ENCODE data around the gene NUMA1. TPM values are rescaled to one million over a fixed set of nuclear protein-coding genes. Genes with fewer than 3 reads are reported as not detected.
A peak's percentile ranks its signal among the peaks of the same experiment; 100 is the strongest.

NUMA1 gene
- total and polyA plus RNA-seq, 4 donors, result 79.9 to 277 (median 164) TPM

- H3K27me3 ChIP-seq (ENCODE audit: control insufficient read depth in 3 of 3, insufficient read depth in 3 of 3, low read length in 2 of 3), result no peaks in the 10 kb centered on the region
- ATAC-seq (ENCODE audit: insufficient read depth, low FRiP score), result no peak
- H3K9me3 ChIP-seq (ENCODE audit: control insufficient read depth in 4 of 4, insufficient read depth in 3 of 4, low read length in 3 of 4), result no peaks in the 10 kb centered on the region
- peaks cover 10 to 24% (median 21%) of the 10 kb centered on the region in 5 donors for H3K4me1 ChIP-seq (ENCODE audit: control insufficient read depth in 5 of 5, insufficient read depth in 5 of 5, low read length in 5 of 5)
- H3K9ac ChIP-seq (ENCODE audit: insufficient read depth in 1 of 2, low read length in 2 of 2), result no peak overlapping the region
- no peak for DNase-seq
- no peak overlapping the region for H3K4me3 ChIP-seq
- peak overlapping the region in 1 of 2 donors; percentile 41 for H3K27ac ChIP-seq (ENCODE audit: low read depth in 1 of 2, low read length in 1 of 2)
- no peak for TF ChIP-seq CTCF (IDR thresholded peaks at IDR 0.05; ENCODE audit: control extremely low read depth, extremely low read depth)
- peaks cover 0 to 3% (median 2%) of the 10 kb centered on the region in 4 donors for H3K36me3 ChIP-seq (ENCODE audit: control insufficient read depth in 4 of 4, insufficient read depth in 4 of 4, low read length in 4 of 4)
These were observed 13.1 kb downstream of the NUMA1 start for GRCh38 chr11:72067266-72067665.

- no peak overlapping the region for H3K4me3 ChIP-seq
- ATAC-seq (ENCODE audit: insufficient read depth, low FRiP score) (no peak), DNase-seq (no peak)
- H3K4me1 ChIP-seq (ENCODE audit: control insufficient read depth in 5 of 5, insufficient read depth in 5 of 5, low read length in 5 of 5), result peaks cover 8 to 22% (median 17%) of the 10 kb centered on the region in 5 donors
- no peaks in the 10 kb centered on the region for H3K27me3 ChIP-seq (ENCODE audit: control insufficient read depth in 3 of 3, insufficient read depth in 3 of 3, low read length in 2 of 3)
- TF ChIP-seq CTCF (IDR thresholded peaks at IDR 0.05; ENCODE audit: control extremely low read depth, extremely low read depth), result no peak
- H3K9me3 ChIP-seq (ENCODE audit: control insufficient read depth in 4 of 4, insufficient read depth in 3 of 4, low read length in 3 of 4), result no peaks in the 10 kb centered on the region
- peak overlapping the region; percentile 41 to 47 for H3K27ac ChIP-seq (ENCODE audit: low read depth in 1 of 2, low read length in 1 of 2)
- H3K36me3 ChIP-seq (ENCODE audit: control insufficient read depth in 4 of 4, insufficient read depth in 4 of 4, low read length in 4 of 4), result peaks cover 0 to 4% (median 2%) of the 10 kb centered on the region in 4 donors
- H3K9ac ChIP-seq (ENCODE audit: insufficient read depth in 1 of 2, low read length in 2 of 2), result no peak overlapping the region
These were observed 13.5 kb downstream of the NUMA1 start for GRCh38 chr11:72066855-72067254.

GRCh38 chr11:72061739-72062396, 18.5 kb downstream of the NUMA1 start:
- no peak for TF ChIP-seq CTCF (IDR thresholded peaks at IDR 0.05; ENCODE audit: control extremely low read depth, extremely low read depth)
- Histone ChIP-seq H3K27ac (ENCODE audit: low read depth in 1 of 2, low read length in 1 of 2) (peak overlapping the region in 1 of 2 donors; percentile 22), H3K4me3 (no peak overlapping the region), H3K36me3 (ENCODE audit: control insufficient read depth in 4 of 4, insufficient read depth in 4 of 4, low read length in 4 of 4) (peaks cover 0 to 6% (median under 1%) of the 10 kb centered on the region in 4 donors), H3K9ac (ENCODE audit: insufficient read depth in 1 of 2, low read length in 2 of 2) (no peak overlapping the region), H3K27me3 (ENCODE audit: control insufficient read depth in 3 of 3, insufficient read depth in 3 of 3, low read length in 2 of 3) (no peaks in the 10 kb centered on the region), H3K9me3 (ENCODE audit: control insufficient read depth in 4 of 4, insufficient read depth in 3 of 4, low read length in 3 of 4) (no peaks in the 10 kb centered on the region), H3K4me1 (ENCODE audit: control insufficient read depth in 5 of 5, insufficient read depth in 5 of 5, low read length in 5 of 5) (peaks cover 0 to 7% (median 3%) of the 10 kb centered on the region in 5 donors)
- DNase-seq (no peak), ATAC-seq (ENCODE audit: insufficient read depth, low FRiP score) (no peak)
- WGBS, 2 donors, result 65 to 84% methylated on average over 5 of the region's 5 CpGs
